H54 (cell line): ENCODE data around the gene BICDL1.

Source experiments
- DNase-seq: peaks from one replicate; pipeline ENCODE4 v3.0.0; 2011; ENCODE audit warnings: low spot score, mixed read lengths; ENCODE audit not compliant: insufficient read length
- FAIRE-seq: peaks from 3 replicates; lab custom pipeline; 2011; peaks lifted over from hg19 to GRCh38; lab: Jason Lieb, UNC
- POLR2A ChIP-seq: IDR thresholded peaks from 2 replicates; pipeline ENCODE4 v1.6.1; 2011; ENCODE audit warnings: low read depth, mild to moderate bottlenecking, low read length

BICDL1 gene

GRCh38 chr12:120118321-120119061 is 129.5 kb downstream of the BICDL1 start:
- no peak for FAIRE-seq
- no peak for TF ChIP-seq POLR2A
- no peak for DNase-seq

- FAIRE-seq (no peak), DNase-seq (no peak)
- TF ChIP-seq POLR2A = no peak
Observed at GRCh38 chr12:120119271-120119973, 130.4 kb downstream of the BICDL1 start.

DNA sequence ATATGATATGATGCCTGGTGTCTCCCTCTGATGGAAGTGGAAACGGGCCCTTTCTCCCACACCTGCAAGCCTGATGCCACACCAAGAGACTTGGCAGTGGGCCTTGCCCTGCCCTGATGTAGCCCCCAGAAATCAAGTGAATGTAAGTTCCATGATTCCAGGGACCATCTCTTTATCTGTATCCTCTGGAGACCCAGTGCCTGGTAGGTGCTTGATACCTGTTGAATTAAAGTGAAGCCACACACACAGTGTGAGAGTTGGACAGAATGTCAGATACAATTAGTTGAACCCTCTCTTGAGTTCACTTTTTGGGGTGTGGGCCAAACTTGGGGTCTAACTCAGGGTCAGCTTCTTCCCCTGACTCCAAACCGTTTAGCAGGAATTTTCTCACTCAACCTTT is 132.3 kb downstream of the BICDL1 start:
- DNase-seq = no peak
- no peak for TF ChIP-seq POLR2A
- no peak for FAIRE-seq

DNA sequence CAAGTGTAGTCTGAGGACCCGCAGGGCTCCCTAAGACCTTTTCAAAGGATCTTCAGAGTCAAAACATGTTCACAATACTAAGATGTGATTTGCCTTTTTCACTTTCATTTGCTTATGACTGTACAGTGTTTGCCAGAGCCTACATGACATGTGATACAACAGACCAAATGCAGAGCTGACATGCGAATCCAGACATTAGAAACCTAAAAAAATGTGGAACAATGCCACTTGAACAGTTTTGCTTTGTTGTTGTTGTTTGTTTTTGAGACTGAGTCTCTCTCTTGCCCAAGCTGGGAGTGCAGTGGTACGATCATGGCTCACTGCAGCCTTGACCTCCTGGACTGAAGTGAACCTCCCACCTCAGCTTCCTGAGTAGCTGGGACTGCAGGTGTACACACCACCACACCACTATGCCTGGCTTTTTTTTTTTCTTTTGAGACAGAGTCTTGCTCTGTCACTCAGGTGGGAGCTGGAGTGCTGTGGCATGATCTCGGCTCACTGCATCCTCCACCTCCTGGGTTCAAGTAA is 132.8 kb downstream of the BICDL1 start:
- FAIRE-seq = no peak
- no peak for TF ChIP-seq POLR2A
- no peak for DNase-seq

- TF ChIP-seq POLR2A = no peak
- no peak for DNase-seq
- no peak for FAIRE-seq
Observed at GRCh38 chr12:120125029-120125428, 136.0 kb downstream of the BICDL1 start.

DNA sequence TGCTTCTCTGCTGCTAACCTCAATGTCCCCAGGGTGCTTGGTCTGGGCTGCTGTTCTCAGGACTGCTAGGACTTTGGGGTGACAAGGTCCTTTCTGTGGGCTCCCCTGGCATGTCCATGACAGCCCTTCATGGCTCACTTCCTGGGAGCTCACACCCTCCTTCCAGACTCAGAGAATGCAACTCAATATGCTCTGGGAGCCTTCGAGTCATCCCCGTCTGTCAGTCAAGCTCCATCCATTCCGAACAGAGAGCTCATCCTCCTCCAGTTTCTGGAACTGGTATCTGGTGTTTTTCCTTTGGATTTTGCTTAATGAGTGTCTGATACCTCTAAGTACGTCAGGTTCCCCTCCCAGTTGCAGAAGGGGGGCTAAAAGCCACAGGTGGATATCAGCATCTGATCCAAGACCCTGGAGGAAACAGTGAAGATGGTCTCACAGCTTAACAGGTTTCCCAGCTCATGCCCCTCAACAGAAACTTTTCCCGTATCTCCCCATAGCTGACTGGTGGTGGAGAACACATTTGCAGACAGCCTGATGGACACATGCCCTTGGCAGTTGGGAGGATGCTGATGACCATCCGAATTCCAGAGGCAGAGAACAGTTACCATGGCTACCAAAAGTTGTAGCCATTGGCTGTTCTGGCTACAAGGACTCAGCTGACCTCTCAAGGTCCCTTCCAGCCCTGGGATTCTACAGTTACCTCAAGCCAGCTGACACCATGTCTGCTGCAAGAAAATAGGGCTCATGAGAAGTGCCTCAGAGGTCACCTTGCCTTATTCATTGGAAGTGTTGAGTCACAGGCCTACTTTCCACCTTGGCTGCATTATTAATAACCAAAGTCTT is 137.0 kb downstream of the BICDL1 start:
- no peak for TF ChIP-seq POLR2A
- no peak for FAIRE-seq

GRCh38 chr12:120126635-120127005 is 137.6 kb downstream of the BICDL1 start:
- TF ChIP-seq POLR2A = no peak
- DNase-seq (no peak), FAIRE-seq (no peak)

More for the DNA sequence above, 137.0 kb downstream of the BICDL1 start:
- DNase-seq = no peak

- no peak for FAIRE-seq
- no peak for DNase-seq
- TF ChIP-seq POLR2A = no peak
Observed at GRCh38 chr12:120130011-120130410, 141.0 kb downstream of the BICDL1 start.

DNA sequence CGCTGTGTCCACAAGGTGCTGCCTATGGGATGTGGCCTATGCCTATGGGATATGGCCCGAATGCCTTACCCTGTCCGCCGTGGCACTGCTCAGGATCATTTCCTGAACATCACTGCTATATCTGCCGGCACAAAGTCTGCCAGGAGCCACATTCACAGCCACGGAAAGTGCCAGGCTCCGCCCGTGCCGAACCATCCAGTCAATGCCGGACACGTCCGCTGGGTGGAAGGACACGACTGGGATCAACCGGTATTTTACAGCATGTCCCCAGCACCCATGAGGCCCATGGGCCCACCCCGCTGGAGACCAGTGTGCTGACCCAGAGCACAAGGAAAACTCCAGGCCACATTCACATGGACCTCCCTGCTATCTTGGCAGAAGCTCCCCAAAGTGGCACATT is 142.1 kb downstream of the BICDL1 start:
- FAIRE-seq = no peak
- DNase-seq = no peak
- TF ChIP-seq POLR2A = no peak

- DNase-seq (no peak), FAIRE-seq (no peak)
- TF ChIP-seq POLR2A = no peak
Observed at GRCh38 chr12:120132054-120132836, 143.2 kb downstream of the BICDL1 start.

- no peak for DNase-seq
- FAIRE-seq = no peak
Observed at GRCh38 chr12:120132863-120133385, 143.9 kb downstream of the BICDL1 start.

DNA sequence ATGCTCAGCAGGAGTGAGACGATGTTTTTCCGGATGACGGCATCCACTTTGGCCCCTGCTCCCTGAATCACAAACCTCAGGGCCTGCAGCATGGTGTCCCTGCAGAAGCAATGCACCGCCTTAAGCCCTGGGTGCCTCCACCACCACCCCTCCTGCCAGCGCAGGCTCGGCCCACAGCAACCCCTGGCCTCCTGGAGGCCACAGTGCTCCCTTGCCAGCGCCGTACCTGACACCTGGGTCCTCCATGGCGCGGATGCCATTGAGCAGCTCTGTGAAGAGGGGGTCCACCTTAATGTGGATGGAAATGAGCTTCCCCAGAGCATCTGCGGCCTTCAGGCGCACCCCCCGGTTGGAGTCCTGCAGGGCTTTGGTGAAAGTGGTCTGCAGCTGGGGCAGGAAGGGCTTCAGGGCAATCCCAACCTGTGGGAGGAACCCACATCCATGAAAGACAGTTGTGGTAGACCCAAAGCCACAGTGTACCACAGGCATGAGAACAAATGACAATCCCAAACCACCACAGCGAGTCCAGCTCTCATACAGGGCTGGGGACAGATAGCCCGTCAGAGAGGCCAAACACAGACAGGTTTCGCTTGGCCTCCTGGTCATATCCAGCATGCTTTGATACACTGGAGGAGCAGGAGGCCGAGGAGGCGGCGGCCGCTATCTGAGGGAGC is 145.4 kb downstream of the BICDL1 start:
- DNase-seq (no peak), FAIRE-seq (no peak)
- TF ChIP-seq POLR2A = no peak

More at GRCh38 chr12:120132863-120133385, 143.9 kb downstream of the BICDL1 start:
- no peak for TF ChIP-seq POLR2A
